ENCODE data around the gene MAP4. TPM values are rescaled to one million over a fixed set of nuclear protein-coding genes. Genes with fewer than 3 reads are reported as not detected.

MAP4 gene
- total RNA-seq, 2 donors from 2014 or later = 152 to 169 TPM

- H3K9me3 ChIP-seq (ENCODE audit: control insufficient read depth, low read length) = no peaks in the 10 kb centered on the region
- H3K27me3 ChIP-seq (ENCODE audit: control insufficient read depth, insufficient read depth, low read length, poor library complexity, severe bottlenecking) = no peaks in the 10 kb centered on the region
- Mint-ChIP-seq H3K4me3 (no peak overlapping the region), H3K4me1 (no peaks in the 10 kb centered on the region), H3K27ac (peak overlapping the region; percentile 59), H3K9me3 (no peaks in the 10 kb centered on the region), H3K27me3 (ENCODE audit: insufficient read depth) (no peaks in the 10 kb centered on the region), H3K36me3 (ENCODE audit: low read depth) (peaks cover 64% of the 10 kb centered on the region)
- no peak overlapping the region for H3K27ac ChIP-seq (ENCODE audit: low read depth, low read length)
- no peak overlapping the region for H3K9ac ChIP-seq (ENCODE audit: extremely low read depth, low read length, poor library complexity, severe bottlenecking)
- H3K36me3 ChIP-seq (ENCODE audit: control insufficient read depth, insufficient read depth, low read length) = peaks cover 81% of the 10 kb centered on the region
- no peak for DNase-seq
- WGBS, 2 experiments (ENCODE audit: insufficient coverage in 1 of 2, insufficient read length in 1 of 2) = 93 to 96% methylated on average over 15 to 21 of the region's 21 CpGs
- H3K4me3 ChIP-seq (ENCODE audit: low read length) = no peak overlapping the region
- H3K4me1 ChIP-seq (ENCODE audit: control insufficient read depth, insufficient read depth, low read length) = no peaks in the 10 kb centered on the region
- no peak for TF ChIP-seq CTCF (conservative IDR thresholded peaks at IDR 0.05)
These were observed 160.5 kb downstream of the MAP4 start for GRCh38 chr3:47855461-47856383.

GRCh38 chr3:47854720-47855455 lies 161.3 kb downstream of the MAP4 start:
- Mint-ChIP-seq H3K4me1 (no peaks in the 10 kb centered on the region), H3K36me3 (ENCODE audit: low read depth) (peaks cover 62% of the 10 kb centered on the region), H3K9me3 (no peaks in the 10 kb centered on the region), H3K4me3 (no peak overlapping the region), H3K27me3 (ENCODE audit: insufficient read depth) (no peaks in the 10 kb centered on the region), H3K27ac (no peak overlapping the region)
- TF ChIP-seq CTCF (conservative IDR thresholded peaks at IDR 0.05) = peak; percentile 33
- peaks cover 81% of the 10 kb centered on the region for H3K36me3 ChIP-seq (ENCODE audit: control insufficient read depth, insufficient read depth, low read length)
- no peaks in the 10 kb centered on the region for H3K27me3 ChIP-seq (ENCODE audit: control insufficient read depth, insufficient read depth, low read length, poor library complexity, severe bottlenecking)
- peak overlapping the region; percentile 10 for H3K27ac ChIP-seq (ENCODE audit: low read depth, low read length)
- no peak overlapping the region for H3K9ac ChIP-seq (ENCODE audit: extremely low read depth, low read length, poor library complexity, severe bottlenecking)
- no peak for DNase-seq
- no peaks in the 10 kb centered on the region for H3K4me1 ChIP-seq (ENCODE audit: control insufficient read depth, insufficient read depth, low read length)
- no peaks in the 10 kb centered on the region for H3K9me3 ChIP-seq (ENCODE audit: control insufficient read depth, low read length)
- 92 to 94% methylated on average over 12 to 14 of the region's 14 CpGs for WGBS, 2 experiments (ENCODE audit: insufficient coverage in 1 of 2, insufficient read length in 1 of 2)
- H3K4me3 ChIP-seq (ENCODE audit: low read length) = no peak overlapping the region

- Histone ChIP-seq H3K4me3 (ENCODE audit: low read length) (no peak overlapping the region), H3K9me3 (ENCODE audit: control insufficient read depth, low read length) (no peaks in the 10 kb centered on the region), H3K36me3 (ENCODE audit: control insufficient read depth, insufficient read depth, low read length) (peaks cover 81% of the 10 kb centered on the region), H3K9ac (ENCODE audit: extremely low read depth, low read length, poor library complexity, severe bottlenecking) (no peak overlapping the region), H3K4me1 (ENCODE audit: control insufficient read depth, insufficient read depth, low read length) (no peaks in the 10 kb centered on the region), H3K27ac (ENCODE audit: low read depth, low read length) (peak overlapping the region; percentile 53), H3K27me3 (ENCODE audit: control insufficient read depth, insufficient read depth, low read length, poor library complexity, severe bottlenecking) (no peaks in the 10 kb centered on the region)
- Mint-ChIP-seq H3K27me3 (ENCODE audit: insufficient read depth) (no peaks in the 10 kb centered on the region), H3K27ac (no peak overlapping the region), H3K36me3 (ENCODE audit: low read depth) (peaks cover 61% of the 10 kb centered on the region), H3K4me3 (no peak overlapping the region), H3K4me1 (no peaks in the 10 kb centered on the region), H3K9me3 (no peaks in the 10 kb centered on the region)
- 93 to 95% methylated on average over 8 to 11 of the region's 11 CpGs for whole genome bisulfite sequencing, 2 experiments (ENCODE audit: insufficient coverage in 1 of 2, insufficient read length in 1 of 2)
- no peak for TF ChIP-seq CTCF (conservative IDR thresholded peaks at IDR 0.05)
- no peak for DNase-seq
These were observed 161.9 kb downstream of the MAP4 start for GRCh38 chr3:47854267-47854666.
